K562 (cell line): ENCODE data around the gene PCLAF. TPM values are rescaled to one million over a fixed set of nuclear protein-coding genes. Genes with fewer than 3 reads are reported as not detected.

Source experiments
- ARID3B ChIP-seq: fragments of 250-450 bp; sonication (Bioruptor Pico); IDR thresholded peaks from 2 replicates; pipeline ENCODE4 v1.4.0; 2020; ENCODE audit warnings: borderline replicate concordance
- CREM ChIP-seq: IDR thresholded peaks from 2 replicates; pipeline ENCODE4 v1.6.1; 2014; ENCODE audit warnings: antibody characterized with exemption, low read depth
- E2F6 ChIP-seq, 2 experiments: IDR thresholded peaks; 2 replicates each; pipeline ENCODE4 v1.6.1; 2011; ENCODE audit warnings: borderline replicate concordance in 1 of 2, control low read depth in 1 of 2, low read depth in 1 of 2, low read length in 1 of 2, mild to moderate bottlenecking in 1 of 2, mixed read lengths in 1 of 2, moderate library complexity in 1 of 2; ENCODE audit not compliant: insufficient read depth in 1 of 2, insufficient read length in 1 of 2, poor library complexity in 1 of 2, severe bottlenecking in 1 of 2; ENCODE audit errors: extremely low read depth in 1 of 2
- EHMT2 ChIP-seq: fragments of 450-650 bp; IDR thresholded peaks from 2 replicates; pipeline ENCODE4 v1.6.1; 2018; ENCODE audit warnings: antibody characterized with exemption
- HLTF ChIP-seq: fragments of 450-650 bp; IDR thresholded peaks from 2 replicates; pipeline ENCODE4 v1.6.1; 2016
- MBD2 ChIP-seq: sonication (generic); IDR thresholded peaks from 2 replicates; pipeline ENCODE4 v1.6.1; 2016; ENCODE audit warnings: low read depth, borderline replicate concordance
- NEUROD1 ChIP-seq: fragments of 150-350 bp; IDR thresholded peaks from 2 replicates; pipeline ENCODE4 v1.6.1; 2014; ENCODE audit warnings: borderline replicate concordance, low read length, low read depth; ENCODE audit not compliant: partially characterized antibody
- NRF1 ChIP-seq, 2 experiments: fragments of 450-650 bp; IDR thresholded peaks in 1 of 2; conservative IDR thresholded peaks in 1 of 2; 2 replicates each; pipeline ENCODE4 v1.6.1; 2014; ENCODE audit warnings: mild to moderate bottlenecking in 2 of 2
- POLR2A ChIP-seq: fragments of 450-650 bp; conservative IDR thresholded peaks from 2 replicates; pipeline ENCODE4 v1.6.1; 2016
- POLR2AphosphoS5 ChIP-seq: IDR thresholded peaks from 2 replicates; pipeline ENCODE4 v1.6.1; 2011; ENCODE audit warnings: mild to moderate bottlenecking, low read depth, low read length, moderate library complexity; ENCODE audit not compliant: control insufficient read depth, insufficient read depth
- PURB ChIP-seq: sonication (generic); formaldehyde crosslinking; IDR thresholded peaks from 2 replicates; pipeline ENCODE4 v1.9.0; 2021; ENCODE audit warnings: low read depth, mild to moderate bottlenecking, missing genetic modification reagents
- SIRT6 ChIP-seq: IDR thresholded peaks from one replicate; pipeline ENCODE4 v1.6.1; 2012; ENCODE audit warnings: low read depth, mild to moderate bottlenecking, control low read depth, inconsistent platforms, low read length, moderate library complexity
- TAL1 ChIP-seq: fragments of 450-650 bp; IDR thresholded peaks from 2 replicates; pipeline ENCODE4 v1.6.1; 2016; ENCODE audit warnings: mild to moderate bottlenecking
- TBL1XR1 ChIP-seq, 2 experiments: IDR thresholded peaks; 2 replicates each; pipeline ENCODE4 v1.6.1; 2012; ENCODE audit warnings: improper control_type of control experiment in 2 of 2, low read length in 2 of 2, mild to moderate bottlenecking in 1 of 2
- TEAD4 ChIP-seq, 2 experiments: sonication (generic) in 1 of 2; formaldehyde crosslinking in 1 of 2; IDR thresholded peaks; 2 replicates each; pipeline versions ENCODE4 v1.6.1 to v1.8.0; 2012 to 2022; ENCODE audit warnings: borderline replicate concordance in 1 of 2, inconsistent platforms in 1 of 2, low read length in 1 of 2, mild to moderate bottlenecking in 1 of 2, missing genetic modification reagents in 1 of 2
- TOE1 ChIP-seq, 2 experiments: fragments of 450-650 bp in 1 of 2; sonication (generic) in 1 of 2; formaldehyde crosslinking in 1 of 2; IDR thresholded peaks; 2 replicates each; pipeline versions ENCODE4 v1.7.1 to v1.8.0; 2016 to 2022; ENCODE audit warnings: borderline replicate concordance in 2 of 2, mild to moderate bottlenecking in 2 of 2, antibody characterized with exemption in 1 of 2, inconsistent platforms in 1 of 2, low read depth in 1 of 2, missing genetic modification reagents in 1 of 2, moderate library complexity in 1 of 2
- ZBTB26 ChIP-seq: fragments of 450-650 bp; formaldehyde crosslinking; IDR thresholded peaks from 2 replicates; pipeline ENCODE4 v1.4.0; 2022; ENCODE audit warnings: missing genetic modification characterization
- ZBTB33 ChIP-seq: sonication (generic); formaldehyde crosslinking; IDR thresholded peaks from 2 replicates; pipeline ENCODE4 v1.8.1; 2023; ENCODE audit warnings: mild to moderate bottlenecking, missing genetic modification reagents
- ZC3H4 ChIP-seq: sonication (generic); formaldehyde crosslinking; IDR thresholded peaks from 2 replicates; pipeline ENCODE4 v1.9.0; 2021; ENCODE audit warnings: missing genetic modification reagents, borderline replicate concordance
- ZNF699 ChIP-seq: fragments of 250-450 bp; sonication (Bioruptor Pico); IDR thresholded peaks from 2 replicates; pipeline ENCODE4 v1.8.0; 2021; ENCODE audit warnings: mild to moderate bottlenecking, moderate library complexity; ENCODE audit not compliant: insufficient replicate concordance
- ZNF75A ChIP-seq: fragments of 450-650 bp; formaldehyde crosslinking; IDR thresholded peaks from 2 replicates; pipeline ENCODE4 v1.4.0; 2020; ENCODE audit warnings: mild to moderate bottlenecking
- polyA plus RNA-seq, 8 experiments: library from polyadenylated mRNA; depleted of rRNA in 4 of 8; stranded (reverse) in 5 of 8; unstranded in 3 of 8; fragments of >200 nt; fragmentation: Nextera tagmentation in 2 of 8; fragmentation: Illumina TruSeq in 1 of 8; extraction: Ambion mirVana in 2 of 8; extraction: Trizol in 1 of 8; gene quantifications; 2 replicates each; pipeline versions ENCODE4 v1.2.1 to v1.2.3, GENCODE V29; 2011 to 2014; ENCODE audit warnings: inconsistent platforms in 1 of 8, missing spikeins in 1 of 8
- total RNA-seq, 7 experiments: library from RNA; depleted of rRNA in 6 of 7; stranded (reverse); fragments of >200 nt in 6 of 7; fragmentation: Illumina TruSeq in 2 of 7; extraction: Trizol in 2 of 7; gene quantifications; 2 replicates each; pipeline versions ENCODE4 v1.2.1 to v1.2.3, GENCODE V29; 2011 to 2021; ENCODE audit warnings: low replicate concordance in 1 of 7

PCLAF gene
- total and polyA plus RNA-seq, 9 of the 15 experiments (the other 6 are each of a cell fraction or from before 2014, with no cell fraction given), result 112 to 881 (median 360) TPM

GRCh38 chr15:64387562-64388168, 6.4 kb upstream of the PCLAF start, which contains the start of gene TRIP4 (continued):
- TF ChIP-seq EHMT2, result peak; percentile 84; the same call in 1 of the 2 replicates
- peak; percentile 89 for TF ChIP-seq POLR2AphosphoS5
- 0 out of 2 replicates have a peak, but pooled peaks have one; percentile 12 for TF ChIP-seq ZBTB26 (CRISPR knock-in tag)
- 0 out of 2 replicates have a peak, but pooled peaks have one; percentile 30 for TF ChIP-seq ARID3B (CRISPR knock-in tag)
- TF ChIP-seq TAL1, result peak; percentile 24; the same call in 1 of the 2 replicates
- TF ChIP-seq TOE1 (IDR thresholded peaks at IDR 0.05; ENCODE audit: borderline replicate concordance), result peak; percentile 94
- TF ChIP-seq TOE1 (CRISPR knock-in tag; IDR thresholded peaks at IDR 0.05; ENCODE audit: borderline replicate concordance, low read depth), result peak; percentile 78; the same call in 1 of the 2 replicates
- no peak for TF ChIP-seq ZNF699 (CRISPR knock-in tag)
- peak; percentile 70 to 72 for TF ChIP-seq NRF1 (conservative IDR thresholded peaks at IDR 0.05 in 1 of 2, IDR thresholded peaks at IDR 0.05 in 1 of 2)
- no peak for TF ChIP-seq ZC3H4
- TF ChIP-seq ZNF75A (CRISPR knock-in tag), result peak; percentile 11; the same call in 1 of the 2 replicates
- TF ChIP-seq POLR2A, result peak; percentile 91
- peak; percentile 91 for TF ChIP-seq MBD2
- peak; percentile 86 for TF ChIP-seq ZBTB33 (CRISPR knock-in tag)
- peak; percentile 81 for TF ChIP-seq E2F6 (IDR thresholded peaks at IDR 0.05; ENCODE audit: borderline replicate concordance in 1 of 2, extremely low read depth in 1 of 2, insufficient read depth in 1 of 2, insufficient read length in 1 of 2, low read depth in 1 of 2, low read length in 1 of 2, poor library complexity in 1 of 2, severe bottlenecking in 1 of 2)
- TF ChIP-seq HLTF, result peak; percentile 96
- peak; percentile 71 for TF ChIP-seq TEAD4 (IDR thresholded peaks at IDR 0.05; ENCODE audit: low read length)
- no peak for TF ChIP-seq TEAD4 (CRISPR knock-in tag; IDR thresholded peaks at IDR 0.05; ENCODE audit: borderline replicate concordance)
- no peak for TF ChIP-seq PURB (CRISPR knock-in tag)
- TF ChIP-seq TBL1XR1 (IDR thresholded peaks at IDR 0.05; ENCODE audit: low read length in 2 of 2), result peak; percentile 79 to 88; a peak in 3 of 4 replicates
- TF ChIP-seq CREM, result peak; percentile 93
- TF ChIP-seq SIRT6, result no peak
- TF ChIP-seq NEUROD1, result peak; percentile 93
